ENCODE data around the gene MAPRE3.

DNA sequence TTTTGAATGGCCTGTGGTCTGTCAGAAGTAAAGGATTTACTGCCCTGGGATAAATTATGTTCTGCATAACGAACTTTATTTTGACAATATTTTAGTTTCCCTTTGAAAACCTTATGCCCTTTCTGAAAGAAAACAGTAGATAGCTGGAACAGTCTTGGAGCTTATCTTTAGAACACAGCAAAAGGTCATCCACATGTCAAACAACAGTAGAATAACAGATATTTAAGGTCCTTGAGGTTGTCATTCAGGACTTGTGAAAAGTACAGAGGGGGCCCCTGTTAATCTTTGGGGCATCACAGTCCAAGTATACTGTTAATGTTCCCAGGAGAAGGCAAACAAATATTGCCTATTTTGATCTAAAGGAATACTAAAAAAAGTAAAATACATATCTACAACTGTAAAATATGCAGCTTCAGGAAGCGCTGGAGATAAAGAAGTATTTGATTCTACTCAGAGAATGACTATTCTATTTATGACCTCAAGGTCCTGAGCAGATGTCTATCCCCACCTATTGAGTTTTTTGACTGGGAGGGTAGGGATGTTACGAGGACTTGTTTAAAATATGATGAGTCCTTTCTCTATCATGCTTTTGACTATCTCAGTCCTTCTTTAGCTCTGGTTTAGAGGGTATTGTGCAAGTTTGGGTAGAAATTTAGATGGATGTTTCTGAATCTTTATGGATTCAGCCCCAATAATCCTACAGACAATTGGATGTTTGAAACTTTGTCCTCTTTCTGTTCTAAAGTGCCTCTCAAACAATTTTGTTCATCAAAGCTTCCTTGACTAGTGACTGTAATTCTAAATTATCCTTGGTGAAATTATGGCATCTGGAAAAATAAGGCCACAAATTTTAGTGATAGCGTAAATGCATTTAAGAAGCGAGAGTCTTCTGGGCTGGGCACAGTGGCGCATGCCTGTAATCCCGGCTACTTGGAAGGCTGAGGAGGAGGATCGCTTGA lies 37.3 kb downstream of the MAPRE3 start:
- TF ChIP-seq, protein P1, sequence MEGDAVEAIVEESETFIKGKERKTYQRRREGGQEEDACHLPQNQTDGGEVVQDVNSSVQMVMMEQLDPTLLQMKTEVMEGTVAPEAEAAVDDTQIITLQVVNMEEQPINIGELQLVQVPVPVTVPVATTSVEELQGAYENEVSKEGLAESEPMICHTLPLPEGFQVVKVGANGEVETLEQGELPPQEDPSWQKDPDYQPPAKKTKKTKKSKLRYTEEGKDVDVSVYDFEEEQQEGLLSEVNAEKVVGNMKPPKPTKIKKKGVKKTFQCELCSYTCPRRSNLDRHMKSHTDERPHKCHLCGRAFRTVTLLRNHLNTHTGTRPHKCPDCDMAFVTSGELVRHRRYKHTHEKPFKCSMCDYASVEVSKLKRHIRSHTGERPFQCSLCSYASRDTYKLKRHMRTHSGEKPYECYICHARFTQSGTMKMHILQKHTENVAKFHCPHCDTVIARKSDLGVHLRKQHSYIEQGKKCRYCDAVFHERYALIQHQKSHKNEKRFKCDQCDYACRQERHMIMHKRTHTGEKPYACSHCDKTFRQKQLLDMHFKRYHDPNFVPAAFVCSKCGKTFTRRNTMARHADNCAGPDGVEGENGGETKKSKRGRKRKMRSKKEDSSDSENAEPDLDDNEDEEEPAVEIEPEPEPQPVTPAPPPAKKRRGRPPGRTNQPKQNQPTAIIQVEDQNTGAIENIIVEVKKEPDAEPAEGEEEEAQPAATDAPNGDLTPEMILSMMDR (IDR thresholded peaks at IDR 0.05): no peak
- no peak for TF ChIP-seq POLR2A (IDR thresholded peaks at IDR 0.05)
